Stimulated activated CD8-positive, alpha-beta memory T cell treated with anti-CD3 and anti-CD28 coated beads, Interleukin-7, amount 100 ng/mL, for 1 hour (primary cell): ENCODE data around the gene TMSB15C.

Experiments
- DNase-seq, 2 donors: peaks; one replicate each; pipeline ENCODE4 v3.0.0-alpha.2; 2020; ENCODE audit warnings: low read depth in 2 of 2

TMSB15C gene

DNA sequence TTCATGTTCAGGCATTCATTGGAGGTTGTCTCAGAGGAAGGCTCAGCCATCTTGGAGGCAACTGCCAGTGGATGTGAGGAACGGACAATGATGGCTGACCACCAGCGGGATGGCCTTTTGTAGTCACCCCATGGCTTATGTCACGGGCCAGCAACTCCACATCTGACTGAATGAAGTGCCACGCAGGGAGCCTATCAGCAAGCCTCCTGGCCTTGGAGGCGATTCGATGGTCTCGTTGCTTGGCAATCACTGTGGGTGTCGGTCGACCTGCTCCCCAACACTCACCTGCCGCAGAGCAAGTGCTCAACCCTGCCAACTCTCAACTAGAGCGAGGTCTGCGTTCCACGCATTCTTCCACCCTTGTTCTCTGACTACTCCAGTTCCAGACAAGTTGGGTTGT is 28.9 kb downstream of the TMSB15C start:
- no peak for DNase-seq

GRCh38 chrX:104045642-104046041 is 30.4 kb downstream of the TMSB15C start:
- no peak for DNase-seq

- no peak for DNase-seq
Measured at GRCh38 chrX:104041003-104041402, 35.0 kb downstream of the TMSB15C start.

- DNase-seq, result no peak
Measured at GRCh38 chrX:104039689-104040505, 36.1 kb downstream of the TMSB15C start, which contains the start of gene H2BW2. Gene H2BW2 (plus strand): TSS chrX:104039956. CDS start chrX:104039995, 39 bp downstream.
